ENCODE data around the gene COA1. TPM values are rescaled to one million over a fixed set of nuclear protein-coding genes. Genes with fewer than 3 reads are reported as not detected.

COA1 gene
- polyA plus RNA-seq, 1 of the 3 experiments (the other 2 are of a cell fraction), result 42.8 TPM

DNA sequence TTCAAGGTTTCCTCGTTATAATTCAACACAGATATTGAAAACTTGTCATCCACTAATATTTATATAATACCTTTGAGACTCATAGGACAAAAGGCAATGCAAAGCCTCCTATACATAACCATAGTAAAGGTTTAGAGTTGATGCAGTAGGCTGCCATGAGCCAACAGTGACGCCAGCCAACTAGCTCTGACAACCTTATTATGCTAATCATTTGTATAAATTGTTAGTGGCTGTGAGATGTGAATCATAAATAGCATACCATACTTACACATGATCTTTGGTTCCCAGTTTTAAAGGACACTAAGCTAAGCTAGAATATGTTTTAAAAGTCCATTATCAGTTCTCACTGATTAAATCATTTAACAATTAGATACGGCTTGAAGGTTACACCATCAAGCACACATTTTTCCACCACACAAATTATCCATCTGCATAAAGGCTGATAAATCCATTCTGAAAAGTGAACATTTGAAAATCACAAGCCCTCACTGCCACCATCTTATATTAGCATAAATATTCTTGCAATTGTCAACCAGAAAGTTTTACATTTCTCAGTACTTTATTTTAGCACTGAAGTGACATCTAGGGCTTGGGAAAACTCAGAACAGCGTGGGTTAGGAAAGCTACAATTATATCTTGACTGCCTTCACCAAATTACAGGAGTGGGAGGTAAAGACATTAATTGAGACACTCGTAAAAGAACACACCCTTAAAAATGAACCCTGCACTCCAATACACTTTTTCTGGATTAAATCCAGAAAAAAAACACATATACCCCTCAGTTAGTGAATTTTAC lies 30.7 kb downstream of the COA1 start:
- ChIA-PET POLR2A (no interaction called here), CTCF (interaction anchor here (0.9 to 6.4 kb wide), 30 partner anchors 10 to 757 kb away, joined by 3 to 346 read pairs (median 8); partner anchors contain the start of genes COA1 and STK17A)
- Histone ChIP-seq H3K79me2 (ENCODE audit: insufficient read depth) (peaks cover 64% of the 10 kb centered on the region), H3F3A (replicated peaks; ENCODE audit: insufficient read depth) (peaks cover 51% of the 10 kb centered on the region), H3K9me3 (no peaks in the 10 kb centered on the region), H3K4me2 (peak overlapping the region; percentile 30; the same call in 1 of the 2 replicates), H3K27ac (ENCODE audit: low read depth in 2 of 2, low read length in 1 of 2) (peak overlapping the region; percentile 53 to 74), H3K4me3 (ENCODE audit: low read depth in 2 of 2, low read length in 1 of 2) (no peak overlapping the region), H3K9me2 (no peaks in the 10 kb centered on the region), H3K9ac (peak overlapping the region; percentile 35; the same call in 1 of the 2 replicates), H3K4me1 (ENCODE audit: control insufficient read depth in 1 of 2, insufficient read depth in 2 of 2, low read depth in 1 of 2, low read length in 1 of 2) (peaks cover 12 to 48% of the 10 kb centered on the region in 2 experiments; a peak in 3 of 4 replicates), H2AFZ (ENCODE audit: low read depth) (no peak overlapping the region), H3K27me3 (ENCODE audit: insufficient read depth) (no peaks in the 10 kb centered on the region), H3K36me3 (replicated peaks in 1 of 2; ENCODE audit: control insufficient read depth in 1 of 2, insufficient read depth in 2 of 2, low read length in 1 of 2) (no peaks in the 10 kb centered on the region), H4K20me1 (ENCODE audit: insufficient read depth) (no peaks in the 10 kb centered on the region)
- WGBS (ENCODE audit: low lambda C conversion rate), result 75% methylated on average over 5 of the region's 5 CpGs
- no peak for DNase-seq
- 0 out of 2 replicates have a peak, but pooled peaks have one; percentile 13 for TF ChIP-seq FOSL2 (IDR thresholded peaks at IDR 0.05; ENCODE audit: borderline replicate concordance, low read depth)
- 0 out of 2 replicates have a peak, but pooled peaks have one; percentile 9 for TF ChIP-seq SMC3 (IDR thresholded peaks at IDR 0.05; ENCODE audit: low read depth, low read length)
- no peak for TF ChIP-seq YY1 (IDR thresholded peaks at IDR 0.05; ENCODE audit: low read depth)
- TF ChIP-seq RXRA (IDR thresholded peaks at IDR 0.05; ENCODE audit: borderline replicate concordance, low read depth), result 0 out of 2 replicates have a peak, but pooled peaks have one; percentile 11
- peak; percentile 29; the same call in 1 of the 2 replicates for TF ChIP-seq PBX3 (IDR thresholded peaks at IDR 0.05)
- no peak for TF ChIP-seq ELF1 (IDR thresholded peaks at IDR 0.05)

- Histone ChIP-seq H3K27ac (ENCODE audit: low read depth in 2 of 2, low read length in 1 of 2) (peak overlapping the region; percentile 53 to 74; a peak in 3 of 4 replicates), H4K20me1 (ENCODE audit: insufficient read depth) (no peaks in the 10 kb centered on the region), H3K36me3 (replicated peaks in 1 of 2; ENCODE audit: control insufficient read depth in 1 of 2, insufficient read depth in 2 of 2, low read length in 1 of 2) (no peaks in the 10 kb centered on the region), H3K27me3 (ENCODE audit: insufficient read depth) (no peaks in the 10 kb centered on the region), H3K9me3 (no peaks in the 10 kb centered on the region), H2AFZ (ENCODE audit: low read depth) (no peak overlapping the region), H3F3A (replicated peaks; ENCODE audit: insufficient read depth) (peaks cover 47% of the 10 kb centered on the region), H3K9ac (peak overlapping the region; percentile 3; the same call in 1 of the 2 replicates), H3K4me2 (no peak overlapping the region), H3K9me2 (no peaks in the 10 kb centered on the region), H3K4me3 (ENCODE audit: low read depth in 2 of 2, low read length in 1 of 2) (no peak overlapping the region), H3K79me2 (ENCODE audit: insufficient read depth) (peaks cover 69% of the 10 kb centered on the region), H3K4me1 (ENCODE audit: control insufficient read depth in 1 of 2, insufficient read depth in 2 of 2, low read depth in 1 of 2, low read length in 1 of 2) (peaks cover 12 to 58% of the 10 kb centered on the region in 2 experiments)
- no peak for DNase-seq
- POLR2A ChIA-PET, result no interaction called here
- CTCF ChIA-PET, result interaction anchor here (0.7 to 6.4 kb wide), 12 partner anchors 9 to 757 kb away, joined by 3 to 346 read pairs (median 7); partner anchors contain the start of genes COA1 and STK17A
- WGBS (ENCODE audit: low lambda C conversion rate), result 66% methylated on average over 4 of the region's 4 CpGs
- TF ChIP-seq SIN3A (IDR thresholded peaks at IDR 0.05; ENCODE audit: borderline replicate concordance, low read depth, low read length), result no peak
- TF ChIP-seq, protein P1, sequence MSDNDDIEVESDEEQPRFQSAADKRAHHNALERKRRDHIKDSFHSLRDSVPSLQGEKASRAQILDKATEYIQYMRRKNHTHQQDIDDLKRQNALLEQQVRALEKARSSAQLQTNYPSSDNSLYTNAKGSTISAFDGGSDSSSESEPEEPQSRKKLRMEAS (IDR thresholded peaks at IDR 0.05; ENCODE audit: low read depth), result 0 out of 2 replicates have a peak, but pooled peaks have one; percentile 27
Measured at GRCh38 chr7:43697690-43698089, 31.6 kb downstream of the COA1 start.
